Fibroblast of skin of right biceps (primary cell): ENCODE results near the gene C2orf15.
"Not testable (repeated sequence)": the region's sequence is repeated elsewhere in the genome, so short reads cannot be mapped to it uniquely, and the experiment has no call there.

Source experiments
- DNase-seq: peaks from one replicate; pipeline ENCODE4 v3.0.0-alpha.2; 2013

Gene C2orf15

GRCh38 chr2:99169534-99169933 lies 28.0 kb downstream of the C2orf15 start:
- no peak for DNase-seq

DNA sequence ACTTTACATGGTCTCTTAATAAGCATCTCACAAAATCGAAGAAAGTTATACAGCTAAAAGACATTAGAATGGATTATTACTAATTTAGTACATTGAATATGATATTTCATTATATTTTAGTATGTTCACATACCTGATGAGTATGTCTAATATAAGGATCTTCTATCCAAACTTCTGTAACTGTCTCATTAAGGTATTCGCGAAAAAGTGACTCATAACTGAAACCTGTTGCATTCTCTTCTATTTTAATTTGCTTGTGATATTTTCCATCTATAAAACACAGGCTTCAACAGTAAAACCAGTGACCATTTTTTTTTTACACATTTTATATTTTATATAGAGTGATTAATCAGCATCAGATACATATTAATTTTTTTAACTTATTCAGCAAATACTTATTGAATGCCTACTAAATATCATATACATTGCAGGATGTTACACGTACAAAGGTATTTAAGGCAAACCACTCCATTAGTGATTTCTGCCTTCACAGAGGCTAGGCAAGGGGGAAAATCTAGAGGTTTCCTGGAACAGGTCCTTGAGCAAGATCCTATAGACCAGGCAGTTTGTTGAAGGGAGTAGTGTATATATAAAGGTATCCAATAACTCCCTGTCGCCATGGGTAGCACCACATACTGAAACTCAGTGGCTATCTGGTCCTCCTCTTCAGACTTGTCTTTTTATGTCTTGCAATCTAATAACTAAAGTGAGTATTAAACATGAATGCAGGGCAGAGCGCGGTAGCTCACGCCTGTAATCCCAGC lies 30.1 kb downstream of the C2orf15 start:
- no peak for DNase-seq

GRCh38 chr2:99180755-99181623 lies 39.5 kb downstream of the C2orf15 start, which contains the start of the genes MITD1 and MRPL30:
Gene MITD1 (minus strand): TSS chr2:99181058. CDS start chr2:99180981, 77 bp downstream.
Gene MRPL30 (plus strand): TSS chr2:99181184. CDS start chr2:99186204, 5,020 bp downstream.
- DNase-seq = peak; percentile 95

GRCh38 chr2:99181624-99182000 lies 40.1 kb downstream of the C2orf15 start:
- DNase-seq = no peak

- DNase-seq = no peak
Measured at GRCh38 chr2:99183025-99183424, 41.5 kb downstream of the C2orf15 start.

- DNase-seq = no peak
Measured at GRCh38 chr2:99184811-99185210, 43.3 kb downstream of the C2orf15 start.

GRCh38 chr2:99187011-99187410 lies 45.5 kb downstream of the C2orf15 start:
- DNase-seq = no peak

DNA sequence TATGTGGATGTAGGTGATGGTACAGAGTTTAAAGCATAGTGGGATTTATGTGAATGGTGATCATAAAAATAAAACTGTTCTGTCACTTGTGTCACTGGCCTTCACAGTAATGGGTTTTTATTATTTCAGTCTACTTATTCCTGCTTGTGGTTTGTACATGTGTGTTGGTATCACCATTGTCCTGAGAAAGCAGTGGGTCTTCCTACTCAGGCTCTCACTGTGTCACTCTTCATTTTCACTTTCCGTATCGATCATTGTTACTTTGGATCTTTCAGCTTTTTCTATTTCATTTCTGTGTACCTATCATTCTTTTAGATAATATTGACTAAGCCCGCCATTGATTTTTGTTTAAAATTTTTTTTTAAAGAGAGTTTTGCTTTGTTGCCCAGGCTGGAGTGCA lies 46.9 kb downstream of the C2orf15 start:
- no peak for DNase-seq

DNA sequence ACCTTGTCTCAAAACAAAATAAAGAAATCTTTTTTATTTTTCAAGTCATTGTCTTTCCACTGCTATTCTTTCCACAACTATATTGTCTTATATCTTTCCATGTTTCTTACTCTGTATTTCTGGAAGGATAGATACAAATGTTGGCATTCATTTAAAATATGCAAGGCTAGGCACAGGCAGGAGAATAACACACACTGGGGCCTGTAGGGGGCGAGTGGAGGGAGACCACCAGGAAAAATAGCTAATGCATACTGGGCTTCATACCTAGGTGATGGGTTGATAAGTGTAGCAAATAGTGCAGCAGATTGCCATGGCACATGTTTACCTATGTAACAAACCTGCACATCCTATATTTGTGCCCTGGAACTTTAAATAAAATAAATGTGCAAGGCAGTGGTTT lies 49.0 kb downstream of the C2orf15 start:
- DNase-seq = no peak

GRCh38 chr2:99192364-99192763 lies 50.9 kb downstream of the C2orf15 start:
- DNase-seq = not testable (repeated sequence)

DNA sequence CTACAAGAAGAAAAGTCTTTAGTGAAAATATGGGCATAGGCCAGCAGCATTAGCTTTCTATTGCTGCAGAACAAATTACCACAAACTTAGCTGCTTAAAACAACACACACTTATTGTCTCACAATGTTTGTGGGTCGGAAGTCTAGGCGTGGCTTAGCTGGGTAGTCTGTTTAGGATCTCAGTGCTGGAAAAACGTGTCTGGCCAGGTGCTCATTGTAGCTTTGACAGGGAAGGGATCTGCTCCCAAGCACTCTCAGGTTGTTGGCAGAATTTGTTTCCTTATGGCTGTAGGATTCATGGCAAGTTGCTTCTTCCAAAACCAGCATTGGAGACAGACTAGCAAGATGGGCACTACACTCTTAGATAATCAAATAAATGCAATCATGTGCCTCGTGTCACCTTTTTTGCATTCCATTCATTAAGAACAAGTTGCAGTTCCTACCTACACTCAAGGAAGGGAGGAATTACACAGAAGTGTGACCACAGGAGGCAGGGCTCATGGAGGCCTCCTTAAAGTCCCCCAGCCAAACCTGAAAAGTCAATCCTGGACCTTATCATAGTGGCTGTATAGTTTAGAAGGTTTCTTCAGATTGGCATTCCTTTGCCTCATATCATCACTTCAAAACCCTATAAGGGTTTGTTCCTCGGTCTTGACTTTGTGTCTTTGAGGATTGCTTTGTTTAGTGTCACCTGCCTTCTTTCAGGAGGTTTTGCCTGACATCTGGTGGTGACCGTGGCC lies 56.8 kb downstream of the C2orf15 start:
- DNase-seq = no peak

GRCh38 chr2:99200076-99200800 lies 58.7 kb downstream of the C2orf15 start:
- no peak for DNase-seq
